Vagina (tissue), 2 donors: ENCODE results near the gene PLPPR2.

Experiments used
- CTCF ChIP-seq, 3 experiments: fragments of 450-650 bp in 2 of 3; fragments of 200-600 bp in 1 of 3; sonication (generic) in 1 of 3; IDR thresholded peaks; one replicate each; pipeline ENCODE4 v1.5.1; 2017 to 2019; ENCODE audit warnings: antibody characterized with exemption in 3 of 3, mild to moderate bottlenecking in 2 of 3, moderate library complexity in 2 of 3
- POLR2AphosphoS5 ChIP-seq, 2 donors: sonication (generic); formaldehyde crosslinking; IDR thresholded peaks; one replicate each; pipeline ENCODE4 v1.9.0; 2017; ENCODE audit warnings: antibody characterized with exemption in 2 of 2, mild to moderate bottlenecking in 2 of 2, low read depth in 1 of 2; ENCODE audit not compliant: insufficient read depth in 1 of 2

GRCh38 chr19:11330127-11330526 lies 25.1 kb upstream of the PLPPR2 start:
- TF ChIP-seq CTCF (IDR thresholded peaks at IDR 0.05) = no peak
- no peak for TF ChIP-seq POLR2AphosphoS5 (IDR thresholded peaks at IDR 0.05; ENCODE audit: insufficient read depth in 1 of 2, low read depth in 1 of 2)
